A549 (cell line): Measurements from ENCODE around the gene ITFG1.
"Not testable (repeated sequence)": the region's sequence is repeated elsewhere in the genome, so short reads cannot be mapped to it uniquely, and the experiment has no call there.

ENCODE experiments used
- BHLHE40 ChIP-seq: IDR thresholded peaks from 2 replicates; pipeline ENCODE4 v1.6.1; 2012; ENCODE audit warnings: low read depth, low read length, inconsistent platforms
- CBX2 ChIP-seq: fragments of 200-600 bp; sonication (generic); IDR thresholded peaks from 2 replicates; pipeline ENCODE4 v1.6.1; 2016; ENCODE audit warnings: low read depth, mild to moderate bottlenecking, borderline replicate concordance
- EP300 ChIP-seq, 2 experiments: fragments of >200 bp; sonication (Bioruptor Twin); formaldehyde crosslinking; IDR thresholded peaks; 2 replicates in 1 of 2; 3 replicates in 1 of 2; pipeline ENCODE4 v1.6.1; 2016 to 2017
- HDAC2 ChIP-seq: fragments of 200-600 bp; sonication (generic); IDR thresholded peaks from 2 replicates; pipeline ENCODE4 v1.6.1; 2016
- JUN ChIP-seq, 2 experiments: fragments of >200 bp; sonication (Bioruptor Twin); formaldehyde crosslinking; IDR thresholded peaks; 2 replicates in 1 of 2; 3 replicates in 1 of 2; pipeline ENCODE4 v1.6.1; 2016 to 2017
- MAFK ChIP-seq: fragments of 450-650 bp; IDR thresholded peaks from 2 replicates; pipeline ENCODE4 v1.6.1; 2014; ENCODE audit not compliant: partially characterized antibody
- MYC ChIP-seq: IDR thresholded peaks from 2 replicates; pipeline ENCODE4 v1.6.1; 2012; ENCODE audit warnings: mild to moderate bottlenecking, inconsistent platforms, low read length, improper control_type of control experiment, borderline replicate concordance
- PBX3 ChIP-seq: IDR thresholded peaks from 2 replicates; pipeline ENCODE4 v1.6.1; 2012
- POLR2A ChIP-seq: IDR thresholded peaks from 2 replicates; pipeline ENCODE4 v1.6.1; 2012; ENCODE audit warnings: mild to moderate bottlenecking, low read length
- SMC3 ChIP-seq: fragments of >200 bp; sonication (Bioruptor Twin); formaldehyde crosslinking; IDR thresholded peaks from 3 replicates; pipeline ENCODE4 v1.6.1; 2018; ENCODE audit warnings: inconsistent platforms
- SREBF2 ChIP-seq: fragments of 450-650 bp; IDR thresholded peaks from 2 replicates; pipeline ENCODE4 v1.6.1; 2014; ENCODE audit warnings: mild to moderate bottlenecking, moderate library complexity
- TF ChIP-seq, protein P1 (sequence below): fragments of >200 bp; sonication (Bioruptor Twin); formaldehyde crosslinking; IDR thresholded peaks from 3 replicates; pipeline ENCODE4 v1.5.1; 2016
- TF ChIP-seq, protein P2 (sequence below): IDR thresholded peaks from 2 replicates; pipeline ENCODE4 v1.6.1; 2012

GRCh38 chr16:47330562-47330961, 130.3 kb downstream of the ITFG1 start:
- not testable (repeated sequence) for TF ChIP-seq MYC; PBX3; CBX2; SMC3; MAFK; BHLHE40; JUN (IDR thresholded peaks at IDR 0.05); EP300 (IDR thresholded peaks at IDR 0.05); SREBF2; POLR2A; HDAC2
- TF ChIP-seq, protein P1, sequence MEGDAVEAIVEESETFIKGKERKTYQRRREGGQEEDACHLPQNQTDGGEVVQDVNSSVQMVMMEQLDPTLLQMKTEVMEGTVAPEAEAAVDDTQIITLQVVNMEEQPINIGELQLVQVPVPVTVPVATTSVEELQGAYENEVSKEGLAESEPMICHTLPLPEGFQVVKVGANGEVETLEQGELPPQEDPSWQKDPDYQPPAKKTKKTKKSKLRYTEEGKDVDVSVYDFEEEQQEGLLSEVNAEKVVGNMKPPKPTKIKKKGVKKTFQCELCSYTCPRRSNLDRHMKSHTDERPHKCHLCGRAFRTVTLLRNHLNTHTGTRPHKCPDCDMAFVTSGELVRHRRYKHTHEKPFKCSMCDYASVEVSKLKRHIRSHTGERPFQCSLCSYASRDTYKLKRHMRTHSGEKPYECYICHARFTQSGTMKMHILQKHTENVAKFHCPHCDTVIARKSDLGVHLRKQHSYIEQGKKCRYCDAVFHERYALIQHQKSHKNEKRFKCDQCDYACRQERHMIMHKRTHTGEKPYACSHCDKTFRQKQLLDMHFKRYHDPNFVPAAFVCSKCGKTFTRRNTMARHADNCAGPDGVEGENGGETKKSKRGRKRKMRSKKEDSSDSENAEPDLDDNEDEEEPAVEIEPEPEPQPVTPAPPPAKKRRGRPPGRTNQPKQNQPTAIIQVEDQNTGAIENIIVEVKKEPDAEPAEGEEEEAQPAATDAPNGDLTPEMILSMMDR = not testable (repeated sequence)
- TF ChIP-seq, protein P2, sequence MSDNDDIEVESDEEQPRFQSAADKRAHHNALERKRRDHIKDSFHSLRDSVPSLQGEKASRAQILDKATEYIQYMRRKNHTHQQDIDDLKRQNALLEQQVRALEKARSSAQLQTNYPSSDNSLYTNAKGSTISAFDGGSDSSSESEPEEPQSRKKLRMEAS = not testable (repeated sequence)
